ENCODE data around the gene RSPO4. TPM values are rescaled to one million over a fixed set of nuclear protein-coding genes. Genes with fewer than 3 reads are reported as not detected.

The RSPO4 gene
- polyA plus RNA-seq, 1 donor (not counting 4 experiments of a cell fraction or from before 2014, with no cell fraction given), result not detected

- peaks cover under 1% of the 10 kb centered on the region for H3K27me3 ChIP-seq (ENCODE audit: control insufficient read depth, extremely low read depth, insufficient read depth, low read length)
- dilution Hi-C loops (cut with MboI; ENCODE audit: extremely low pct_ligation_motif_present, low sequenced_read_pairs), result no loop called here
- H3K36me3 ChIP-seq (ENCODE audit: control insufficient read depth in 2 of 2, extremely low read depth in 1 of 2, insufficient read depth in 2 of 2, low read length in 2 of 2), result no peaks in the 10 kb centered on the region
- TF ChIP-seq EZH2 (IDR thresholded peaks at IDR 0.05; ENCODE audit: low read length), result no peak
- TF ChIP-seq, protein P1, sequence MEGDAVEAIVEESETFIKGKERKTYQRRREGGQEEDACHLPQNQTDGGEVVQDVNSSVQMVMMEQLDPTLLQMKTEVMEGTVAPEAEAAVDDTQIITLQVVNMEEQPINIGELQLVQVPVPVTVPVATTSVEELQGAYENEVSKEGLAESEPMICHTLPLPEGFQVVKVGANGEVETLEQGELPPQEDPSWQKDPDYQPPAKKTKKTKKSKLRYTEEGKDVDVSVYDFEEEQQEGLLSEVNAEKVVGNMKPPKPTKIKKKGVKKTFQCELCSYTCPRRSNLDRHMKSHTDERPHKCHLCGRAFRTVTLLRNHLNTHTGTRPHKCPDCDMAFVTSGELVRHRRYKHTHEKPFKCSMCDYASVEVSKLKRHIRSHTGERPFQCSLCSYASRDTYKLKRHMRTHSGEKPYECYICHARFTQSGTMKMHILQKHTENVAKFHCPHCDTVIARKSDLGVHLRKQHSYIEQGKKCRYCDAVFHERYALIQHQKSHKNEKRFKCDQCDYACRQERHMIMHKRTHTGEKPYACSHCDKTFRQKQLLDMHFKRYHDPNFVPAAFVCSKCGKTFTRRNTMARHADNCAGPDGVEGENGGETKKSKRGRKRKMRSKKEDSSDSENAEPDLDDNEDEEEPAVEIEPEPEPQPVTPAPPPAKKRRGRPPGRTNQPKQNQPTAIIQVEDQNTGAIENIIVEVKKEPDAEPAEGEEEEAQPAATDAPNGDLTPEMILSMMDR (optimal IDR thresholded peaks at IDR 0.05 in 1 of 3, IDR thresholded peaks at IDR 0.05 in 1 of 3, conservative IDR thresholded peaks at IDR 0.05 in 1 of 3; ENCODE audit: extremely low read depth in 1 of 3, insufficient read depth in 2 of 3, low read length in 3 of 3), result no peak
- no peak overlapping the region for H3K4me2 ChIP-seq (ENCODE audit: control insufficient read depth, extremely low read depth, insufficient read depth, low read depth, low read length)
- H4K20me1 ChIP-seq (ENCODE audit: control insufficient read depth, extremely low read depth, insufficient read depth, low read length), result no peaks in the 10 kb centered on the region
- H3K4me3 ChIP-seq (ENCODE audit: control insufficient read depth in 2 of 3, extremely low read depth in 1 of 3, insufficient read depth in 2 of 3, low read depth in 1 of 3, low read length in 3 of 3), result no peak overlapping the region
- no peaks in the 10 kb centered on the region for H3K4me1 ChIP-seq (ENCODE audit: control insufficient read depth, extremely low read depth, insufficient read depth, low read length)
- H2AFZ ChIP-seq (ENCODE audit: control insufficient read depth, low read length), result no peak overlapping the region
- no peak overlapping the region for H3K27ac ChIP-seq (ENCODE audit: control insufficient read depth, insufficient read depth, low read length)
- no peaks in the 10 kb centered on the region for H3K9me3 ChIP-seq (ENCODE audit: control insufficient read depth, low read depth, low read length)
- H3K9ac ChIP-seq (ENCODE audit: control insufficient read depth, extremely low read depth, insufficient read depth, low read length), result no peak overlapping the region
- no peak for FAIRE-seq
- H3K9me1 ChIP-seq (ENCODE audit: control insufficient read depth, extremely low read depth, insufficient read depth, low read length), result no peaks in the 10 kb centered on the region
- DNase-seq (ENCODE audit: low read depth, low spot score), result no peak
- H3K79me2 ChIP-seq (ENCODE audit: control insufficient read depth, insufficient read depth, low read length), result no peaks in the 10 kb centered on the region
Observed at GRCh38 chr20:1019344-1019743, 17.2 kb upstream of the RSPO4 start.

GRCh38 chr20:1017677-1018076, 15.6 kb upstream of the RSPO4 start:
- H3K9me3 ChIP-seq (ENCODE audit: control insufficient read depth, low read depth, low read length), result no peaks in the 10 kb centered on the region
- H3K9me1 ChIP-seq (ENCODE audit: control insufficient read depth, extremely low read depth, insufficient read depth, low read length), result no peaks in the 10 kb centered on the region
- no peaks in the 10 kb centered on the region for H4K20me1 ChIP-seq (ENCODE audit: control insufficient read depth, extremely low read depth, insufficient read depth, low read length)
- no peak for FAIRE-seq
- H3K79me2 ChIP-seq (ENCODE audit: control insufficient read depth, insufficient read depth, low read length), result no peaks in the 10 kb centered on the region
- TF ChIP-seq, protein P1 (optimal IDR thresholded peaks at IDR 0.05 in 1 of 3, IDR thresholded peaks at IDR 0.05 in 1 of 3, conservative IDR thresholded peaks at IDR 0.05 in 1 of 3; ENCODE audit: extremely low read depth in 1 of 3, insufficient read depth in 2 of 3, low read length in 3 of 3), result no peak
- no peak for TF ChIP-seq EZH2 (IDR thresholded peaks at IDR 0.05; ENCODE audit: low read length)
- no peaks in the 10 kb centered on the region for H3K4me1 ChIP-seq (ENCODE audit: control insufficient read depth, extremely low read depth, insufficient read depth, low read length)
- H3K4me3 ChIP-seq (ENCODE audit: control insufficient read depth in 2 of 3, extremely low read depth in 1 of 3, insufficient read depth in 2 of 3, low read depth in 1 of 3, low read length in 3 of 3), result no peak overlapping the region
- H3K4me2 ChIP-seq (ENCODE audit: control insufficient read depth, extremely low read depth, insufficient read depth, low read depth, low read length), result no peak overlapping the region
- dilution Hi-C loops (cut with MboI; ENCODE audit: extremely low pct_ligation_motif_present, low sequenced_read_pairs), result no loop called here
- no peak overlapping the region for H2AFZ ChIP-seq (ENCODE audit: control insufficient read depth, low read length)
- peaks cover 3% of the 10 kb centered on the region for H3K27me3 ChIP-seq (ENCODE audit: control insufficient read depth, extremely low read depth, insufficient read depth, low read length)
- DNase-seq (ENCODE audit: low read depth, low spot score), result no peak
- H3K9ac ChIP-seq (ENCODE audit: control insufficient read depth, extremely low read depth, insufficient read depth, low read length), result no peak overlapping the region
- no peaks in the 10 kb centered on the region for H3K36me3 ChIP-seq (ENCODE audit: control insufficient read depth in 2 of 2, extremely low read depth in 1 of 2, insufficient read depth in 2 of 2, low read length in 2 of 2)
- H3K27ac ChIP-seq (ENCODE audit: control insufficient read depth, insufficient read depth, low read length), result no peak overlapping the region

Measured in keratinocyte (primary cell).